Fibroblast of peridontal ligament (primary cell): ENCODE data around the gene WNT8A.

Experiments used
- DNase-seq: peaks from one replicate; pipeline ENCODE4 v3.0.0-alpha.2; 2010; ENCODE audit errors: extremely low read depth

WNT8A gene

GRCh38 chr5:138140268-138140667, 56.4 kb downstream of the WNT8A start:
- DNase-seq: no peak
